HG02623 (cell line): ENCODE data around the gene ABCD1.

Experiments
- ATAC-seq: cut with Tn5 transposase; IDR thresholded peaks from one replicate; pipeline ENCODE4 v1.9.1; 2021; ENCODE audit warnings: moderate library complexity; ENCODE audit not compliant: unreplicated experiment

The ABCD1 gene

DNA sequence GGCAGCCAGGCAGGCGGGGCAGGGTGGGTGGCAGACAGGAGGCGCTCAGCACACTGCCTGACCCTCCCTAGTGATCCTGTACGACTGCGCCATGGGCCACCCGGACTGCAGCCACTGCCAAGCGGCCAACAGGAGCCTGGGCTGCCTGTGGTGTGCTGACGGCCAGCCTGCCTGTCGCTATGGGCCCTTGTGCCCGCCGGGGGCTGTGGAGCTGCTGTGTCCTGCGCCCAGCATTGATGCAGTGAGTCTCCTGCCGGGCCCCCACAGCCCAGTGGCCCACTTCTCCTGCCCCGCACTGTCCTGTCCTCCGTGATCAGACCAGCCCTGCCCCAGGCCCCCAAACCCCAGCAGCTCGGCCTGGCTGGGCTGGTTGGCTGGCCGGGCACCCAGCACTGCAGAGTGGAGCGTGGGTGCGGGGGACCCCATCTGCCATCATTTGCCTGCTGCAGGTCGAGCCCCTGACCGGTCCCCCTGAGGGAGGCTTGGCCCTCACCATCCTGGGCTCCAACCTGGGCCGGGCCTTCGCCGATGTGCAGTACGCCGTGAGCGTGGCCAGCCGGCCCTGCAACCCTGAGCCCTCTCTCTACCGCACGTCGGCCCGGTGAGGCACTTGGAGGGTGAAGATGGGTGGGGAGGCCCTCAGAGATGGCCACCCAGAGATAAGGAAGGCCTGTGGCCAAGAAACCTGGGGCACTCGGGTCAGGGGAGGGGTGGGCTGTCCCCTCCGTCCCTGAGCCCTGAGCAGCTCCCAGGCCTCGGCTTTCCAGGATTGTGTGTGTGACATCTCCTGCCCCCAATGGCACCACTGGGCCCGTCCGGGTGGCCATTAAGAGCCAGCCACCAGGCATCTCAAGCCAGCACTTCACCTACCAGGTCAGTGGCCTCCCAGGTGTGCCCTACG is 47.0 kb downstream of the ABCD1 start:
- ATAC-seq, result no peak

DNA sequence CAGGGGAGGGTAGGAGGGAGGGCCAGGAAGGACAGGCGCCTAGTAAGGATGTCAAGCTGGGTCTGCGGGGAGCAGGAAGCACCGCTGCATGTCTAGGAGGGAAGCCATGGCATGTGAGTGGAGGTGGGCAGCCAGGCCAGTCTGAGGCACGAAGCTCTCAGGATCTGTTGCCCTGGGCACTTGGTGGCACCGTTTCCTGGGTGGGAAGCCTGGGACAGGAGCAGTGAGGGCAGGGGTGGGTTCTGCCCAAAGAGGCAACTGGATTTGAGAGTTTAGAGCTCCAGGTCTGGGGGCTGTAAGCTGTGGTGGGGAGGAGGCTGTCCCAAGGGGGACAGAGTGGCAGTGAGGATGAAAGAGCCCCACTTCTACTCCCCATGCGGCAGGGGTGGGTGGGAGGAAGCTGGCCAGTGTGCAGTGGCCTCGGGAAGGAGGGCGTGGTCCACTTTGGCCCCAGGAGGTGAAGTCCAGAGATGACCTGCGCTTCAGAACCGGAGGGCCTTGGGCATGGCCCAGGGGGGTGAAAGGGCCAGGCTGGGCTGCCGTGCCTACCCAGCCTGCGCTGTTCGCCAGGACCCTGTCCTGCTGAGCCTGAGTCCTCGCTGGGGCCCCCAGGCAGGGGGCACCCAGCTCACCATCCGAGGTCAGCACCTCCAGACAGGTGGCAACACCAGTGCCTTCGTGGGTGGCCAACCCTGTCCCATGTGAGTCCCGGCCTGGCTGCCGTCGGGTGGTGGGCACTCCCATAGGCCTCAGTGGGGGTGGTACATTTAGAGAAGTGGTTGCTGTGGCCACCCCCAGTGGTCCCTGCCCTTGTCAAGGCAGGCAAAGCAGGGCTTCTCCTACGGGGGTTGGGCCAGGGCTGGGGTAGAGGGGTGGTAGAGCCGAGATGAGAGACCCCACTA is 47.9 kb downstream of the ABCD1 start:
- ATAC-seq, result no peak

- no peak for ATAC-seq
These were observed 48.6 kb downstream of the ABCD1 start for GRCh38 chrX:153773218-153773611.

DNA sequence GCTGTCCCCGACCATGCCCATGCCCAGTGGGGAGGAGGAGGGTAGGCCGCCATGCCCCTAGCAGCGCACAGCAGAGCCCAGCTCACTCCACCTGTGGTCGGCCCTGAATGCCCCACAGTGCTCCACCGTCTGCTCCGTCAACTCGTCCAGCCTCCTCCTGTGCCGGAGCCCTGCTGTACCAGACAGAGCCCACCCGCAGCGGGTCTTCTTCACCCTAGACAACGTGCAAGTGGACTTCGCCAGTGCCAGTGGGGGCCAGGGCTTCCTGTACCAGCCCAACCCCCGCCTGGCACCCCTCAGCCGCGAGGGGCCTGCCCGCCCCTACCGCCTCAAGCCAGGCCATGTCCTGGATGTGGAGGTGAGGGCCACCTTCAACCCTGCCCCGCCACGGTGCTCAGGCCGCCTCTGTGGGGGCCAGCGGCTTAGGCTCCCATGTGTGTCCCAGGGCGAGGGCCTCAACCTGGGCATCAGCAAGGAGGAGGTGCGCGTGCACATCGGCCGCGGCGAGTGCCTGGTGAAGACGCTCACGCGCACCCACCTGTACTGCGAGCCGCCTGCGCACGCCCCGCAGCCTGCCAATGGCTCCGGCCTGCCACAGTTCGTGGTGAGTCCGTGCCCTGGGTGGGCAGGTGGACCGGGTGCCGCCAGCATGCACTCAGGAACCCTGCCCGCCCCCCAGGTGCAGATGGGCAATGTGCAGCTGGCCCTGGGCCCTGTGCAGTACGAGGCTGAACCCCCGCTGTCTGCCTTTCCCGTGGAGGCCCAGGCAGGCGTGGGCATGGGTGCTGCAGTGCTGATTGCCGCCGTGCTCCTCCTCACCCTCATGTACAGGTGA is 49.3 kb downstream of the ABCD1 start:
- no peak for ATAC-seq

GRCh38 chrX:153774576-153775292 is 50.1 kb downstream of the ABCD1 start:
- ATAC-seq, result no peak

DNA sequence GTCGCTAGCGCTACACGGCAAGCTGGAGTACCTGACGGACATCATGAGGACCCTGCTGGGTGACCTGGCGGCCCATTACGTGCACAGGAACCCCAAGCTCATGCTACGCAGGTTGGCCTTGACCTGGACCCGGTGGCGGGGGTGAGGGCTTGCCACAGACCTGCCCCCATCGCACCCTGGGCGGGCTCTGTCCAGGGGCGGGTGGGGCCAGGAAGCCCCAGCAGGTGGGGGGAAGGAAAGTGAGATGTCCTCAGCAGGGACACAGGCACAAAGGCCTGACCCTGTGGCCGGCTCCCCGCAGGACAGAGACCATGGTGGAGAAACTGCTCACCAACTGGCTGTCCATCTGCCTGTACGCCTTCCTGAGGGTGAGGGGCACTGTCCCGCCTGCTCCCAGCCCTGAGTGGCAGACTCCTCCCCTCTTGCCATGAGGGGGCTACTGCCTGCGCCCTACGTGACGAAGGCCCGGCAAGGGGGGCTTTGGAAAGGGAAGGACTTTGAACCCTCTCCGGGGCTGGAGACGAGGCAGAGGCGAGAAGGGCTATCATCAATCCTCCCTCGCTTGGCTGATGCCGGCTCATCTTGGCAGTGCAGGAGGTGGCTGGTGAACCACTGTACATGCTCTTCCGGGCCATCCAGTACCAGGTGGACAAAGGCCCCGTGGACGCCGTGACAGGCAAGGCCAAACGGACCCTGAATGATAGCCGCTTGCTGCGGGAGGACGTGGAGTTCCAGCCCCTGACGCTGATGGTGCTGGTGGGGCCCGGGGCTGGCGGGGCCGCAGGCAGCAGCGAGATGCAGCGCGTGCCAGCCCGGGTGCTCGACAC is 50.9 kb downstream of the ABCD1 start:
- no peak for ATAC-seq

- ATAC-seq, result no peak
These were observed 51.5 kb downstream of the ABCD1 start for GRCh38 chrX:153776120-153776599.

- no peak for ATAC-seq
These were observed 52.0 kb downstream of the ABCD1 start for GRCh38 chrX:153776611-153777045.

GRCh38 chrX:153777261-153778090 is 52.8 kb downstream of the ABCD1 start:
- no peak for ATAC-seq

DNA sequence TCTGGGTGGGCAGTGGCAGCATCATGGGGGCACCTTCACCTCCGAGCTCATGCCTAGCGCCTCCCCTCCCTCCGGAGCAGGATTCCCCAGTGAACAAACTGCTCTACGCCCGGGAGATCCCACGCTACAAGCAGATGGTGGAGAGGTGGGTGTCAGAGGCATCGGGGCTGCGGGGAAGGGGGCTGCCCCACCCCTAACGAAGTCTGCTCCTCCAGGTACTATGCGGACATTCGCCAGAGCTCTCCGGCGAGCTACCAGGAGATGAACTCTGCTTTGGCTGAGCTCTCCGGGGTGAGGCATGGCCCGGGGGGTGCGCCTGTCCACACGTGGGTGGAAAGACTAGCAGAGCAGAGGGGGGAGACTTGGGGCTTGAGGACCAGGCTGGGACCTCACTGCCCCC is 53.5 kb downstream of the ABCD1 start:
- ATAC-seq, result no peak

DNA sequence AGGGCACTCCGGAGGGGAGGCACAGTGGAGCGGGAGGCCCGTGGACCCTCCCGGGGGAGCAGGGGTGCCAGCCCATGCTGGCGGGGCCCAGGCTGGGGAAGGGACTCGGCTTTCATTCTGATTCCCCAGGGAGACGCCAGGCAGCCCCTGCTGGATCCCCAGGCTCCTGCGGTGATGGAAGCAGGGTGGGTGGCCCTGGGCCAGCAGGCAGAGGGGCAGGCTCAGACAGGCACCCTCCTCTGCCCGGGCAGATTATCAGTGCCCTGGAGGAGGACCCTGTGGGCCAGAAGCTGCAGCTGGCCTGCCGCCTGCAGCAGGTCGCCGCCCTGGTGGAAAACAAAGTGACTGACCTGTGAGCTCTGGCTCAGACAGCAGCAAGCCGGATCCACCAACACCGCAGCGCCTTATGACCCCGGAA is 54.0 kb downstream of the ABCD1 start:
- ATAC-seq, result no peak

GRCh38 chrX:153779891-153780677 is 55.4 kb downstream of the ABCD1 start:
- ATAC-seq, result no peak

DNA sequence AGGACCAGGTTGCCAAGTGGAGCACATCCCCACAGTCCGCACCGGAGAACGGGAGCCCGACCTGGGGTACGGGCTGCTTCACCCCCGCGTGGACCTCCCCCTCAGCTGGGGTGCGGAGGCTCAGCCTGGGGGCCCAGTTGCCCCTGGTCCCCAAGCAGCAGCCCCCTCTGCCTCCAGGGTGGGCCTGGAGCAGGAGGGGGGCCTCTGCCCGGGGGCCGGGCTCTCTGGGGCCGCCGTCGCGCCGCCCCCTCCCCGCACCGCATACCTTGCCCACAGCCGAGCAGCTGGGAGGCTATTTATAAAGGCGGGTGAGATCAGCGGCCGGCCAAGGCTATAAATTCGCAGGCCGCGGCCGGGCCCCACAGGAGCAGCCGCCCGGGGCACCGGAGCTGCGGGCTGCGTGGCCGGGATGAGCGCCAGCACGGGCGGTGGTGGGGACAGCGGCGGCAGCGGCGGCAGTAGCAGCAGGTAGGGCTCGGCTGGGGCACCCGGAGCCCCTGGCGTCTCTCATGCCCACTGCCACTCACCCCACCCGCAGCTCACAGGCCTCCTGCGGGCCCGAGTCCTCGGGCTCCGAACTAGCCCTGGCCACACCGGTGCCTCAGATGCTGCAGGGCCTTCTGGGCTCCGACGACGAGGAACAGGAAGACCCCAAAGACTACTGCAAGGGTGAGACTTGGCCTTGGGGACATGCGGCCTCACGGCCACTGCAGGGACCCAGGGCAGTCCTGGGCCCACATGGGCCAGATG is 56.2 kb downstream of the ABCD1 start, which contains the start of gene SRPK3:
TSS of gene SRPK3 (plus strand) at position 364 of the 750 bp plus-strand sequence. CDS start at position 410, 46 bp downstream.
- no peak for ATAC-seq

- ATAC-seq, result no peak
These were observed 56.9 kb downstream of the ABCD1 start for GRCh38 chrX:153781428-153782047.

GRCh38 chrX:153782313-153782712 is 57.7 kb downstream of the ABCD1 start:
- ATAC-seq, result no peak

- no peak for ATAC-seq
These were observed 58.2 kb downstream of the ABCD1 start for GRCh38 chrX:153782871-153783270.
